DND-41 (cell line): ENCODE data around the gene EPHB2.

Experiments used
- ATAC-seq: fragments of 200-7000 bp; cut with Tn5 transposase; 3 replicates; pipeline ENCODE4 v1.9.1; 2021; ENCODE audit warnings: low read depth; ENCODE audit not compliant: insufficient read depth
- DNase-seq: peaks from one replicate; pipeline ENCODE4 v3.0.0-alpha.2; 2020
- H2AFZ ChIP-seq: 2 replicates; pipeline ENCODE4 v1.6.0; 2012; ENCODE audit warnings: low read depth, low read length
- H3K27ac ChIP-seq: 2 replicates; pipeline ENCODE4 v1.5.1; 2012; ENCODE audit warnings: low read length, inconsistent platforms
- H3K27me3 ChIP-seq: fragments of 200-600 bp; sonication (generic); 2 replicates; pipeline ENCODE4 v1.6.0; 2012; ENCODE audit warnings: low read length, mild to moderate bottlenecking, inconsistent platforms; ENCODE audit not compliant: insufficient read depth, poor library complexity
- H3K36me3 ChIP-seq: 2 replicates; pipeline ENCODE4 v1.5.1; 2012; ENCODE audit warnings: low read length, inconsistent platforms; ENCODE audit not compliant: insufficient read depth
- H3K4me1 ChIP-seq: 2 replicates; pipeline ENCODE4 v1.5.1; 2012; ENCODE audit warnings: mild to moderate bottlenecking, low read length; ENCODE audit not compliant: insufficient read depth
- H3K4me2 ChIP-seq: 2 replicates; pipeline ENCODE4 v1.6.0; 2012; ENCODE audit warnings: mild to moderate bottlenecking, moderate library complexity, low read length, inconsistent platforms; ENCODE audit not compliant: insufficient read depth
- H3K4me3 ChIP-seq, 2 experiments: fragments of 200-600 bp in 1 of 2; shearing (Covaris generic) in 1 of 2; 2 replicates each; pipeline ENCODE4 v1.5.1; 2012 to 2016; ENCODE audit warnings: inconsistent platforms in 2 of 2, low read length in 2 of 2, mild to moderate bottlenecking in 2 of 2, low read depth in 1 of 2, moderate library complexity in 1 of 2
- H3K79me2 ChIP-seq: 2 replicates; pipeline ENCODE4 v1.6.0; 2012; ENCODE audit warnings: low read length, inconsistent platforms; ENCODE audit not compliant: insufficient read depth
- H3K9ac ChIP-seq: 2 replicates; pipeline ENCODE4 v1.6.0; 2012; ENCODE audit warnings: low read depth, mild to moderate bottlenecking, inconsistent platforms, low read length, moderate library complexity
- H3K9me3 ChIP-seq: 2 replicates; pipeline ENCODE4 v1.5.1; 2012; ENCODE audit warnings: low read length, moderate library complexity, mild to moderate bottlenecking, inconsistent platforms; ENCODE audit not compliant: insufficient read depth, severe bottlenecking
- H4K20me1 ChIP-seq: 2 replicates; pipeline ENCODE4 v1.6.0; 2012; ENCODE audit warnings: low read length; ENCODE audit not compliant: insufficient read depth
- EZH2 ChIP-seq: IDR thresholded peaks from 3 replicates; pipeline ENCODE4 v1.6.1; 2012; ENCODE audit warnings: borderline replicate concordance, low read depth, mild to moderate bottlenecking, moderate library complexity, low read length, inconsistent platforms; ENCODE audit not compliant: severe bottlenecking
- TF ChIP-seq, protein P1 (sequence below): IDR thresholded peaks from 2 replicates; pipeline ENCODE4 v1.5.1; 2012; ENCODE audit warnings: borderline replicate concordance, low read length, moderate library complexity, mild to moderate bottlenecking; ENCODE audit not compliant: poor library complexity, severe bottlenecking; ENCODE audit errors: extremely low read depth

Gene EPHB2

DNA sequence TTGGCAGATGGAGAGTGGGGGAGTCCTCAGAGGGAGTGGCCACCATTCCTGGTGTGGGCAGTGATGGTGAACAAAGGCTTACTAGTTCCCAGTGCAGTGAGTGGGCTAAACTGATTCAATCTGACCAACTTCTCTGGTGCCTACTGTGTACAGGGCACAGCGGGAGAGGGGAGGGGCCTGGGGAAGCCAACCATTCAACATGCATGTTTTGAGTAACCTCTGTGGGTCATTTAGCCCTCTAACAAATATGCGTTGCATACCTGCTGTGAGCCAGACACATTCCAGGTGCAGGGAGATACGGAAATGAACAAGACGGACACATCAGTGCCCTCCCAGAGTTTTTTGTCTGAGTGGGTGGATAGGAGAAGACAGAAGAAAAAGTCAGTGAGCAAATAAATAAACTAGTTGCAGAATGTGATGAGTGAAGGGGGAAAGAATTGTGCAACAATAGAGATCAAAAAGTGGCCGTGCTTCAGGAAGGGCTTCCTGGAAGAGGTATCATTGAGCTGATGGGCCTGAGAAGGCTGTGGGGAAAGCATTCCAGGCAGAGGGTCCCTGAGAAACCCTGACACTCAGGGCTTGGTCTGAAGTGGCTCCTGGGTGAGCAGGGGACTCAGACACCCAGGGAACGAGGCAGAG lies 78.8 kb downstream of the EPHB2 start:
- H4K20me1 ChIP-seq: no peaks in the 10 kb centered on the region
- H3K4me1 ChIP-seq: no peaks in the 10 kb centered on the region
- H3K36me3 ChIP-seq: no peaks in the 10 kb centered on the region
- H3K9ac ChIP-seq: no peak overlapping the region
- H3K27ac ChIP-seq: no peak overlapping the region
- no peak for ATAC-seq
- H2AFZ ChIP-seq: no peak overlapping the region
- TF ChIP-seq, protein P1, sequence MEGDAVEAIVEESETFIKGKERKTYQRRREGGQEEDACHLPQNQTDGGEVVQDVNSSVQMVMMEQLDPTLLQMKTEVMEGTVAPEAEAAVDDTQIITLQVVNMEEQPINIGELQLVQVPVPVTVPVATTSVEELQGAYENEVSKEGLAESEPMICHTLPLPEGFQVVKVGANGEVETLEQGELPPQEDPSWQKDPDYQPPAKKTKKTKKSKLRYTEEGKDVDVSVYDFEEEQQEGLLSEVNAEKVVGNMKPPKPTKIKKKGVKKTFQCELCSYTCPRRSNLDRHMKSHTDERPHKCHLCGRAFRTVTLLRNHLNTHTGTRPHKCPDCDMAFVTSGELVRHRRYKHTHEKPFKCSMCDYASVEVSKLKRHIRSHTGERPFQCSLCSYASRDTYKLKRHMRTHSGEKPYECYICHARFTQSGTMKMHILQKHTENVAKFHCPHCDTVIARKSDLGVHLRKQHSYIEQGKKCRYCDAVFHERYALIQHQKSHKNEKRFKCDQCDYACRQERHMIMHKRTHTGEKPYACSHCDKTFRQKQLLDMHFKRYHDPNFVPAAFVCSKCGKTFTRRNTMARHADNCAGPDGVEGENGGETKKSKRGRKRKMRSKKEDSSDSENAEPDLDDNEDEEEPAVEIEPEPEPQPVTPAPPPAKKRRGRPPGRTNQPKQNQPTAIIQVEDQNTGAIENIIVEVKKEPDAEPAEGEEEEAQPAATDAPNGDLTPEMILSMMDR: no peak
- no peak for TF ChIP-seq EZH2
- DNase-seq: no peak
- no peak overlapping the region for H3K4me2 ChIP-seq
- no peak overlapping the region for H3K4me3 ChIP-seq
- peaks cover 10% of the 10 kb centered on the region for H3K27me3 ChIP-seq
- H3K79me2 ChIP-seq: no peaks in the 10 kb centered on the region
- no peaks in the 10 kb centered on the region for H3K9me3 ChIP-seq

DNA sequence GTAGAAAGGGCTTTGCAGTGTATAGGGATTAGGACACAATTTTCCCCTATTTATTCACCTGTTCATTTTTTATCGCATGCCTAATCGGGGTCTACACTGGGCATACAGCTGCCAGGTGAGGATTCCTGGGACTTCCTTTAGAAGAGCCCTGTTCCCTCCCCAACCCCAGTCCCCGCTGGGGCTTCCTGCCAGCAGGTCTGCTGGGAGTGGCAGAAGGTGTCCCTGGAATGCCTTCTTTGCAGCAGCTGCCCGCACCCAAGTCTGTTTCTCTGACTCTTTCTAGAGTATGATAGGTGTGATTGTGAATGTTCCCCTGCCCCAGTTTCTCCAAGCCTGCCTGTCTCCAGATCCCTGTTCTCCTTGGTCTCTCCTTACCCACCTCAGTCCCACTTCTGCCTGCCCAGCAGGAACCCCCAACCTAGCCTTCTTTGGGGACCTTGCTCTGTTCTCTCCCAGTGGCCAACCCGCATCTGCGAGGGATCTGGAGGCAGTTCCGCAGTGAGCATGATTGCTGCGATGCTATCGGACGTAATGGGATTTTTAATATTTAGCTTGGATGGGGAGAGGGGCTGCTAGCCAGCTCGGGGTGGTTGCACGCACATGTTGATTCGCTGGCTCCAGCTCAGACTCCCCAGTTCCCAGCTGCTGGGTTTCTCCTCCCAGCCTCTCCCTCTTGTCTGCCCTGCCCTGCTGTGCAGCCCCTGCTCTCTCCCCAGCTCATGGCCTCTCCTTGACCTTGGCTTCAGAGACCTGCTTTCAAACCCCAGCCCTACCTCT lies 79.8 kb downstream of the EPHB2 start:
- no peak overlapping the region for H2AFZ ChIP-seq
- H3K4me1 ChIP-seq: no peaks in the 10 kb centered on the region
- no peak for DNase-seq
- H4K20me1 ChIP-seq: no peaks in the 10 kb centered on the region
- peaks cover 12% of the 10 kb centered on the region for H3K27me3 ChIP-seq
- no peak overlapping the region for H3K27ac ChIP-seq
- H3K79me2 ChIP-seq: no peaks in the 10 kb centered on the region
- no peak overlapping the region for H3K9ac ChIP-seq
- TF ChIP-seq, protein P1: no peak
- no peak for TF ChIP-seq EZH2
- H3K4me3 ChIP-seq: no peak overlapping the region
- no peak for ATAC-seq
- no peaks in the 10 kb centered on the region for H3K9me3 ChIP-seq
- no peaks in the 10 kb centered on the region for H3K36me3 ChIP-seq
- H3K4me2 ChIP-seq: no peak overlapping the region

DNA sequence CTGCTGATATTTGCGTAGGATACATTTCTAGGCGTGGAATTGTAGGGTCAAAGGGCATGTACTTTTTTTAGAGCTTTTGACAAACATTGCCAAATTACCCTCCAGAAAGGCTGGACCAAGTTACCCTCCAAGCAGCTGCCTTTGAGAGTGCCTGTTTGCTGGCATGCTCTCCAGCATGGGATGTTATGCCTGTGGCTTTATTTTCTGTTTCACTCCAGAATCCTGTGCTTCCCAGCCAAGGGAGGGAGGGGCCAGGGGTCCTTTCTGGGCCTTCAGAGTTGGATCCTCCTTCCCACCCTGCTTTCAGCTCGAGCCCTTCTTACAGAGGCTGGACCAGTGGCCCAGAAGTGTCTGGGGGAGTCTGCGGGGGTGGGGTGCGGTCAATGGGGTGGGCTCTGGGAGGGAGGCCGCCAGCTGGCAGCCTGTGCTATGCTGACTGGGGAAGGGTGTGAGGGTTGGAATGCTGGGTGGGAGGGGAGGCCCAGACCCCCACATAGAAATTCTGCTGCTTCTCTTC lies 81.2 kb downstream of the EPHB2 start:
- no peak overlapping the region for H3K27ac ChIP-seq
- H3K9ac ChIP-seq: no peak overlapping the region
- H3K27me3 ChIP-seq: peaks cover 17% of the 10 kb centered on the region
- ATAC-seq (no peak), DNase-seq (no peak)
- TF ChIP-seq, protein P1: no peak
- no peak for TF ChIP-seq EZH2
- no peaks in the 10 kb centered on the region for H4K20me1 ChIP-seq
- no peaks in the 10 kb centered on the region for H3K79me2 ChIP-seq
- no peaks in the 10 kb centered on the region for H3K4me1 ChIP-seq
- no peaks in the 10 kb centered on the region for H3K36me3 ChIP-seq
- no peaks in the 10 kb centered on the region for H3K9me3 ChIP-seq
- H3K4me2 ChIP-seq: no peak overlapping the region
- no peak overlapping the region for H3K4me3 ChIP-seq
- no peak overlapping the region for H2AFZ ChIP-seq
